Body of pancreas (tissue), 4 donors: ENCODE results near the gene TSHZ3.

Experiments
- POLR2A ChIP-seq, 3 donors: fragments of 450-650 bp; IDR thresholded peaks; one replicate each; pipeline ENCODE4 v1.6.1; 2016; ENCODE audit warnings: antibody characterized with exemption in 3 of 3, mild to moderate bottlenecking in 2 of 3
- TF ChIP-seq, protein P1 (sequence below), 7 experiments: fragments of 450-650 bp in 4 of 7; fragments of 200-600 bp in 3 of 7; sonication (generic) in 3 of 7; IDR thresholded peaks; one replicate each; pipeline ENCODE4 v1.5.1; 2016 to 2019; ENCODE audit warnings: antibody characterized with exemption in 7 of 7

DNA sequence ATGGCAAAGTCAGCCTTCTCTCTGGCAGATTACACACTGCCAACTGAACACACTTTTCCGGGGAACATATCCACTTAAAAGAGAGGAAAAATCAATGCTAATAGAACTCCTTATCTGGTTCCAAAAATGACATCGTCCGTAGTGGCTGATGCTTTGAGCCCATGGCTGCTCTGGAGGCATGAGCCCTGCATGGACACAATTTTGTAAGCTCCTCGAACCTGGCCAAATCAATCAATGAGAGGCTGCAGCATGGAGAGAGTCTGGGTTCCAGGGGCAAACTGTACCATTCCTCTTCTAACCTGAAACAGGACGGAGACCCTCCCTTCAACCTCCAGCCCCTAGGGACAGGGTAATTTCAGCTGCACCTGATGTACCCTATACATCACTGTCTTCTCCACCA lies 21.0 kb upstream of the TSHZ3 start:
- TF ChIP-seq, protein P1, sequence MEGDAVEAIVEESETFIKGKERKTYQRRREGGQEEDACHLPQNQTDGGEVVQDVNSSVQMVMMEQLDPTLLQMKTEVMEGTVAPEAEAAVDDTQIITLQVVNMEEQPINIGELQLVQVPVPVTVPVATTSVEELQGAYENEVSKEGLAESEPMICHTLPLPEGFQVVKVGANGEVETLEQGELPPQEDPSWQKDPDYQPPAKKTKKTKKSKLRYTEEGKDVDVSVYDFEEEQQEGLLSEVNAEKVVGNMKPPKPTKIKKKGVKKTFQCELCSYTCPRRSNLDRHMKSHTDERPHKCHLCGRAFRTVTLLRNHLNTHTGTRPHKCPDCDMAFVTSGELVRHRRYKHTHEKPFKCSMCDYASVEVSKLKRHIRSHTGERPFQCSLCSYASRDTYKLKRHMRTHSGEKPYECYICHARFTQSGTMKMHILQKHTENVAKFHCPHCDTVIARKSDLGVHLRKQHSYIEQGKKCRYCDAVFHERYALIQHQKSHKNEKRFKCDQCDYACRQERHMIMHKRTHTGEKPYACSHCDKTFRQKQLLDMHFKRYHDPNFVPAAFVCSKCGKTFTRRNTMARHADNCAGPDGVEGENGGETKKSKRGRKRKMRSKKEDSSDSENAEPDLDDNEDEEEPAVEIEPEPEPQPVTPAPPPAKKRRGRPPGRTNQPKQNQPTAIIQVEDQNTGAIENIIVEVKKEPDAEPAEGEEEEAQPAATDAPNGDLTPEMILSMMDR (IDR thresholded peaks at IDR 0.05) = no peak
- TF ChIP-seq POLR2A (IDR thresholded peaks at IDR 0.05) = no peak
